Measurements from ENCODE around the gene PDZRN3. TPM values are rescaled to one million over a fixed set of nuclear protein-coding genes. Genes with fewer than 3 reads are reported as not detected.

Gene PDZRN3
- total and polyA plus RNA-seq, 7 donors = 2.5 to 39.3 (median 16.0) TPM

GRCh38 chr3:73581134-73581846, 43.5 kb downstream of the PDZRN3 start:
- H3K4me1 ChIP-seq = peaks cover 63% of the 10 kb centered on the region
- TF ChIP-seq CTCF (IDR thresholded peaks at IDR 0.05) = no peak
- peak overlapping the region; percentile 70 for H3K27ac ChIP-seq

GRCh38 chr3:73580343-73580742, 44.4 kb downstream of the PDZRN3 start:
- Histone ChIP-seq H3K9me3 (no peaks in the 10 kb centered on the region), H3K27ac (peak overlapping the region; percentile 70), H3K27me3 (ENCODE audit: insufficient read depth in 3 of 3, low read length in 2 of 3) (no peaks in the 10 kb centered on the region), H3K4me3 (no peak overlapping the region), H3K36me3 (ENCODE audit: insufficient read depth in 1 of 2, low read depth in 1 of 2) (no peaks in the 10 kb centered on the region), H3K4me1 (peaks cover 71% of the 10 kb centered on the region)
- no peak for TF ChIP-seq CTCF (IDR thresholded peaks at IDR 0.05)
- intact Hi-C loops (cut with DNase I) = loop anchor here (5.0 kb wide), 1 partner anchor 42 kb away; the partner anchor contains the start of gene PDZRN3 (in 2 of the 2)
- DNase-seq = no peak
- 28 to 87% (median 49%) methylated on average over 2 of the region's 2 CpGs for WGBS, 3 donors
- ATAC-seq = peak in 3 of 4 donors; percentile 43 to 59 (median 55)

More at GRCh38 chr3:73581134-73581846, 43.5 kb downstream of the PDZRN3 start:
- intact Hi-C loops (cut with DNase I) = loop anchor here (5.0 kb wide), 1 partner anchor 41 kb away; the partner anchor contains the start of gene PDZRN3 (in 2 of the 2)
- Histone ChIP-seq H3K36me3 (ENCODE audit: insufficient read depth in 1 of 2, low read depth in 1 of 2) (no peaks in the 10 kb centered on the region), H3K27me3 (ENCODE audit: insufficient read depth in 3 of 3, low read length in 2 of 3) (no peaks in the 10 kb centered on the region), H3K4me3 (no peak overlapping the region), H3K9me3 (no peaks in the 10 kb centered on the region)
- 70 to 88% (median 73%) methylated on average over 2 of the region's 2 CpGs for WGBS, 3 donors
- ATAC-seq (no peak), DNase-seq (no peak)

GRCh38 chr3:73577704-73578103, 47.0 kb downstream of the PDZRN3 start:
- H3K4me1 ChIP-seq = peaks cover 62% of the 10 kb centered on the region
- H3K27ac ChIP-seq = peak overlapping the region; percentile 65
- no peaks in the 10 kb centered on the region for H3K9me3 ChIP-seq
- no peaks in the 10 kb centered on the region for H3K36me3 ChIP-seq (ENCODE audit: insufficient read depth in 1 of 2, low read depth in 1 of 2)
- no peaks in the 10 kb centered on the region for H3K27me3 ChIP-seq (ENCODE audit: insufficient read depth in 3 of 3, low read length in 2 of 3)
- 92 to 95% (median 93%) methylated on average over 5 of the region's 5 CpGs for WGBS, 3 donors
- no peak for TF ChIP-seq CTCF (IDR thresholded peaks at IDR 0.05)
- ATAC-seq (no peak), DNase-seq (no peak)
- H3K4me3 ChIP-seq = no peak overlapping the region
- intact Hi-C loops (cut with DNase I) = no loop called here

GRCh38 chr3:73576999-73577461, 47.7 kb downstream of the PDZRN3 start:
- TF ChIP-seq CTCF (IDR thresholded peaks at IDR 0.05) = no peak
- H3K36me3 ChIP-seq (ENCODE audit: insufficient read depth in 1 of 2, low read depth in 1 of 2) = no peaks in the 10 kb centered on the region
- DNase-seq (no peak), ATAC-seq (no peak)
- peaks cover 66% of the 10 kb centered on the region for H3K4me1 ChIP-seq
- H3K9me3 ChIP-seq = no peaks in the 10 kb centered on the region
- intact Hi-C loops (cut with DNase I) = no loop called here
- 39 to 69% (median 52%) methylated on average over 4 of the region's 4 CpGs for WGBS, 3 donors
- no peak overlapping the region for H3K4me3 ChIP-seq
- no peaks in the 10 kb centered on the region for H3K27me3 ChIP-seq (ENCODE audit: insufficient read depth in 3 of 3, low read length in 2 of 3)
- H3K27ac ChIP-seq = peak overlapping the region; percentile 65

Data from psoas muscle (tissue), 8 donors.